Fibroblast of the conjunctiva (primary cell): Measurements from ENCODE around the gene WASF2.
"Not testable (repeated sequence)": the region's sequence is repeated elsewhere in the genome, so short reads cannot be mapped to it uniquely, and the experiment has no call there.

Experiments
- DNase-seq: peaks from one replicate; pipeline ENCODE4 v3.0.0-alpha.2; 2010; ENCODE audit warnings: low read depth

Gene WASF2

DNA sequence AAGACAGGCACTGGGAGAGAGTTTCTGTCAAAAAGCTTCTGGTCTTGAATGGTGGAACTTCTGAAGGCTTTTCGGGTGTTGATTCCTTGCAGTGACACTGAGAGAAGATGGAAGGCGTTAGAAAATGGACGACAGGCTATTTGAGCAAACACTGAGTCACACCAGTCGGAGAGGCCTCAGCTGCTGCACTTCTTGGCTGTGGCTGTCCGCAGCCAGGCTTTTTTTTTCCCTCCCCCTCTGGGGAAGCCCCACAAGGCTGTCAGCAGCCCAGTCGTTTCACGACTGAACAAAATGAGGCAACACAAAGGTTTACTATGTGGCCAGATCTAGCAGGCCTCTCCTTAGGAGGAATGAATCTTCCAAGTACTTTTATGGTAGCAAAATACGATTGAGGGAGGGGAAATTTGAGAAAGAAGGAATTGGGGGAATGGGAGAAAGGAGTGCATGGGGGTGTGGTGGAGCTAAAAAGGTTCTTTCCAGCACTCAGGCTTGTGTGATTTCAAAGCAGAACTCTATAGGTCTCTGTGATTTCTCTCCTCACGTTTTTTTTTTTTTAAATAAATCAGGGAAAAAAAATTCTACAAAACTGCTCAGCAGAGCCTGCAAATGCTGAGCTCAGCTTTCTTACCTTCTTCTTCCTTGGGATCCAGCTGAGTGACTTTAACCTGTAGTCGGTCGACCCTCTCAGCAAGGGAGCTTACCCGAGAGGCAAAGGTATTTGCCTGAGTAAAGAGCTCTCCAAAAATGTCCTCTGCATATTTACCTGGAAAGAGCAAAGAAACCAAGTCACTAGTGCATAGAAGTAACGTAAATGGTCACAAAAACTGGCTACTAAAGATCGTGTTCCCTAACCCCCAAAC is 71.4 kb downstream of the WASF2 start:
- DNase-seq, result peak; percentile 71

DNA sequence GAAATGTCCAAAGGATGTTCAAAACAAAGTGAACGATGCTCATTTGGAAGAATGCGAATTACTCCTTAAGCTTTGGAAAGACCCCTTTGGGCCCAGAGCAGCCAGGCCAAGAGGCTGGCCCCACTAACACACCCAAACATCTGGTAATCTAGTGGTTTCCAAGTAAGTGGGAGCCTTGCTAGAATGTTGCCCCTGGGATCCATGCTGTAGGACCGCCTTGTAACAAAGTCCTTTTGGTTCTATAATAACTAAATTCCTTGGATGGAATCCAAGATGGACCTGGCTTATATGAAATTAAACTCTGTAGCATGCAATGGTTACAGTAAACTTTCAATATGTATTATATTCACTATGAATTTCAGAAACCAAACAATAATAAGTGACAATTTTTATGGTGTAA is 72.3 kb downstream of the WASF2 start:
- no peak for DNase-seq

DNA sequence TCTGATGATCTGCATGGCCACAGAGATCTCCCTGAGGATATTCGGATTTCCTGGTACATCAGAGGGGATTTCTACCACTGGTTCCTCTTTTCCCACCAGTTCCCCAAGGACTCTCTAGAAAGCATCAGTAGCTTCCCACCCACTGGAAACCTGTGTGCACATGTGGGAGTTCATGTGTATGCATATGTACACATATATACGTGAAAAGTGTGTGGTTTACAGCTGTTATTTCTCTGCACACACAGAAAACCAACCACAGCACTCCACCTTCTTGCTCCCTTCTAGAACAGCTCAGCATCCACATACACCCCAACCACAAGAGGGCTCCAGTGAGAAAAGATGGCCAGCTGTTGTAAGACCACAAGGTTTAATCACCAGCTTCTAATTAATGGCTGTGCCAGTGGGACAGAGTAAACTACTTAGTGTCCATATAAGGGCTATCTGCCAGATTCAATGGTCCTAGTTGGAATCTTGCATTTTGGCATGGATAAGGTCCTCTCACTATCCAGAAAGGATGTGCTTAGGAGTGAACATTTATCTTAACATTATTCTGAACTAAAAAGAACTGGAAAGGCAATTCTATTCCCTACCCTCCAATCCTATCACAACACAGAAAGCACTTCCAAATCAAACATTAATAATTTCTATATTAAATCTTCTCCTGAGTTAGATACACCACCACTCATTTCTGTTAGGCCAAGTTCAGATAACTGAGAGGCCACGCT is 73.4 kb downstream of the WASF2 start:
- DNase-seq, result peak; percentile 52

DNA sequence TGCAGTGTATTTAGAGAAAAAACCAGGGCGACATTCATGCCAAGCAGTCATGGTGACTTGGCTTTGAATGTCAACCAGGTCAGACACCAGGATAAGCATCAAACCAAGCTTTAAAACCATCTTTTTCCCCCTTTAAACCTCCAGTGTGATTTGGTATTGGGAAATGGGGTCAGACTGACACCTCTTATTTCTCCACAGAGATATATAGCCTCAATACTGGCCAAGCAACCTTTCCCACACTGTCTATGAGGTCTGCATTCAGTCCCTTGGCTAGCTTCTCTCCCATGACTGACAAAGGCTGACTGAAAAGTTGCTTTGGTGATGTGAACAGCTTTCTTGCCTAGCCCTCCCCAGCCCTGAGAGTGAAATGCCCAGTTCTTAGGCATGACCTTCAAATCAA is 75.9 kb downstream of the WASF2 start:
- no peak for DNase-seq

DNA sequence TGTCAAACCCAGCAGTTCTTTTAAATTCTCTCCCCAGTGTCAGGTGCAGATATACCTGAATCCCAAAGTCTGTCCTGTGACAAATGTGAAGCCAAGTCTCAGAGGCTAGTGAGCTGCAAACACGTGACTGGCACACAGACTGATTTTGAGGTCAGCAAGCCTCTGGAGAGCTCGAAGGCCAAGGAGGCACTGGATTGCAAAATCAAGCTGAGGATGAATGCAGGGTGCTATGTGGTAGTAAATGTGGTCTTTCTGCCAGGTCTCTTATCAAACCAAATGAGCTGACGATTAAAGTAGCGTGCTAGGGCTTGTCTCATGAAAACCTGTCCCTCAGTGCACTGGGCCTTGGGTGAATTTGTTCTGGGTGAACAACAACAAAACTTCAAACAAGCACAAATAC is 77.0 kb downstream of the WASF2 start:
- DNase-seq, result no peak

DNA sequence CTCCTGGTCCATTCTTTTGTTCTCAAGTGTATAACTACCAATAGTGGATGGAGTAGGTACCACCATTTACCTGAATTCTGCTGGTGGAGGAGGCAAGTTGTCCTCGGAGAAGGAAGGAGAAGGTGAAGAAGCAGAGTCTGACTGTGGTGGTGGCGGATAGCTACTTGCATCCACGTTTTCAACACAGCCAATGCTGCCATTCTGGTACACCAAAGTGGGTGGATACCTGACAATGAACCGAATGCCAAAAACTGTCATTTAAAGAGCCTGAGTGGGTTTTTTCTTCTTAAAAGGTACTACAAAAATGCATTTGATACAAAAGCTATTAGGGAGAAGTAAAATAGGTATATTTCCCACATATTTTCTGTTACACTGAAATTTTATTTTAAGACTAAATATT is 77.5 kb downstream of the WASF2 start:
- no peak for DNase-seq

DNA sequence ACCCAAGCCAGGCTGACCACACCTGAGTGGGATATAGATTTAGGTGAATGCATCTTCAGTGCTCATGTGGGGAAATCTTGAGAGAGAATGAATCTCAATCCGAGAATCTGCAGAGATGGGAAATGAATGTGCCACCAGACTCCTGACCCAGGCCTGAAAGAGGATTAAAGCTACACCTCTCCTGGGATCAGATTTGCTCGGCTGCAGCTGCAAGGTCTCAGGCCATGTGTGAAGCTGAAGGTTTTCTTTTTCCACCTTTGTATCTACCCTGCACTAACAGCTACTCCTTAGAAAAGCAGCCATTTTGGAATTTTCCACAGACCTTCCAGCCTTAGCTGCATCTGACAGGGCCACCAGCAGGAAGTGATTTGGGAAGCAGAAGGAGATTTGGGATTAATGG is 79.3 kb downstream of the WASF2 start:
- DNase-seq, result no peak

DNA sequence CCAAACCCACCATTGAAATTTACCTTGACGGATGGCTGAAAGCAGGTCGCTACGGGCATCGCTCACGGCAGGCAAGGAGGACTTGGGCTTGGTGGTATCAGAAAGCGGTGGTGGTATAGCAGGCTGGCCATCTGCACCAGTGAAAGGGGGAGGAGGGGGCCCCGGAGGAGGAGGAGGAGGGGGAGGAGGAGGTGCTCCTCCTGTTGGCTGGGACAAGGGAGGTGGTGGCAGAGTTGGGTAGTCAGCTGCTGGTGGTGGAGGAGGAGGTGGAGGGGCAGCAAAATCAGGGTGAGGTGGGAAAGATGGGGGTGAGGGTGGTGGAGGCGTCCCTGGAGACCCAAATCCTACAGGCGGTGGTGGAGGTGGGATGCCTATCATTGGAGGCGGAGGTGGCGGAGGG is 80.3 kb downstream of the WASF2 start:
- no peak for DNase-seq

DNA sequence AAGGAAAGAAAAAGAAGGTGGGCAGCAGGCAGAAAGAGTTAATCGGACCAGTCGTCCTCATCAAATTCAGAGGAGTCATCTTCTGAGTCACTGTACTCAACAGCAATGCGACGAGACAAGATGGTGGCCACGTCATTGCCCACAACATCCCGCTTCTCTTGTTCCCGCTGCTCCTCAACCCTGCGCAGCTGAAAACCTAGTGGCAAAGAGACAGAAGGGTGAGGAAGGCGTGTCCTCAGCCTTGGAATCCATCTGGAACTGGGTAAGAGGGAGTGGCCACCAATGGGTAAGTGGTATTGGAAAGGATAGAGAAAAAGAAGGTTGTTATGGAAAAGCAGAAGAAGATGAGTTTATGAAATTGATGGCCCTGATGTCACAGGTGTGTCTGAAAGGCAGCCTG is 81.8 kb downstream of the WASF2 start:
- DNase-seq, result no peak

DNA sequence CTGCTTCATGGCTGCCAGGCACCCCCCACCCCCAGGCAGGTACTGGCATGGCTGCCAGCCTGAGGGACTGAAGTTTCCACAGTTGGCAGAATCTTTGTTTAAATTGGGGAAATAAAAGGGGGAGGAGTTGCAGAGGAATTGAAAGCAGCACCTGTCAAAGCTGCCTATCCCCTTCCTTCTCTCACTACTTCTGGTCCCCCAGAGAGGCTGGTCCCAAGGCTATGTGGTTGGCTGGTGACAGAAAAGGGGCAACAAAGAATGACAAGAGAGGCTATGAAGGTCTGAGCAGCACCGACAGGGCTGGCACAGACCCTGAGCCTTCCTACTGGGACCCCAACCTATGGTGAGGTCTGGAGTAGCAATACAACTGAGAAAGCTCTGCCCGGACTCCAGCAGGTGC is 83.2 kb downstream of the WASF2 start:
- not testable (repeated sequence) for DNase-seq

DNA sequence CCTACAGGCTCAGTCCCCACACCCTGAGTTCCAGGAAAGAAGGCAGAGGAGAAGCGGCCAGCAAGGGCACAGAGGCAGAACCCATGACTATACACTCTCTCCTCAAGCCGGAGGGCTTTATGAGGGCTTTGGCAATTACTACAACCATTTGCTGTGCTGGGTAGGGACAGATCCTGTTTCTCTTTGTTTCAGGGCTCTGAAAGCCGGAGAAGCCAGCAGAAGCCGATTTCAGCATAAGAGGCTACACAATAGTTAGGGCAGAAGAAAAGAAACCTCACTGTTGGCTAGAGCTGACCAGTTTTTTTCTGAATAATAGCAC is 83.6 kb downstream of the WASF2 start:
- no peak for DNase-seq

DNA sequence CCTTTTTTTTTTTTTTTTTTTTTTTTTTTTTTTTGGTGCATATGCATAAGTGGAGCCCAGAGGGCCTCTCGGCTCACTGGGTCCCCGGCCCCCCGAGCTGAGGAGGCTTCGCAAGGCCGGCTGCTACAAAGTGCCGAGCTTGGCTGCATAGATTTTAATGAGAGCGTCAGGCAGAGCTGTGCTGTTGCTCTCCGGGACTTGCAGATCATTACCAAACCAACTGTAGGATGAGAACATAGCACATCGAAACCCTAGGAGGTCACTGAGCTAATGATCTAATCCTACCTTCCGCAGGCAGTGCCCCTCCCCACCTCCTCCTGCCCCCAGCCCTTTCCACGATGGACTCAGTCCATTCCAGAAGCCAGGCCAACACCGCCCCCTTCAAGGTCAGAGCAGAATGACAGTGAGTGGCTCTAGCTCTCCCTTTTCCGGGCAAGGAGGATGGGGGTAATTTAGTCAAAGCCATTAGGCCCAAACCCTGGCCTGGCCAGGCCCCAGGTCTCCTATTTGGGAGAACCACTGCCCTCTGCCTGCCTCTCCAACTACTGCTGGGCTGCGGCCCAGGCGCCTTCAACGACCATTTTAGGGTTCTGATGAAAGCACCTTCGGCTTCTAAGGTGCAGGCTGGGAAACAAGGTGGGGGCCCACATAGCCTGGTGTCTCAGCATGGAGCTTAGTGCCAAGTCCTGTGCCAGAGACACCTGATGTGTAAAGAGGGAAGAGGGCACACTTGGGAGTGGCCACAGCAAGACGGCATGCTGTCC is 84.2 kb downstream of the WASF2 start:
- DNase-seq, result not testable (repeated sequence)

DNA sequence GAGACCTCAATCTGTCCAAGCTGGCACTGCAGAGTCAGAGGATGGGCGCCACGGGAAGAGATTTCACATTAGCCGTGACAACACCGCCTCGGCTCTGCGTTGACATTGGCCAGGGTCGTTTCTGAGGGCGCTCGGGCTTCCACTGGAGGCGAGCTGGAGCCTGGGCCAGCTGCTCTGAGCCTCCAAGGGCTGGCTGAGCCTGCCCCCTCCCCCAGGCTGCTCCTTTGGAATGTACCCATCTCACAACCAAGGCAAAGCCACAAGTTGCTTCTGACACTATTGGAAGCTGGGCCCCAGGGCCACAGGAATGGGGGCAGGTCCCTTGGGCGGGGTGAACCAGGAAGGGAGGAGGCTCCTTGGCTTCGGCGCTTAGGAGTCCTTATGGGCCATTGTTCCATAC is 84.9 kb downstream of the WASF2 start:
- DNase-seq, result no peak

DNA sequence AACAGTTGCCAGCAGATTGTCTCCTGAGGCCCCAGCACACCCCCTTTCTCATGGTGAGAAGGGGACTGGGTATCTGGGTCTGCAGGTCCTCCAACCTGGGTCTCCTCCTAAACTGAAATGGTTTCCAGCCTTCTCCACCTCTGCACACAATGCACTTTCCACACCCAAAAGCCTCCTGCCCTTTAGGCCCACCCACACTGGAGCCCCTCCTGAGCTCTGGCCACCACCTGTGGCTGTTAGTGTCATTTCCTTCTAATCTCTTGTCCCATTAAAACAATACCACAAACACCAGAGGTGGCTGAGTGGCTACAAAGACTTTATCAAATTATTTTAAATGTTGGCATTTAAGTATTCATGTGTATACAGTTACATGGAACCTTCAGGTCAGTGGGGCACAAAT is 86.0 kb downstream of the WASF2 start:
- no peak for DNase-seq

DNA sequence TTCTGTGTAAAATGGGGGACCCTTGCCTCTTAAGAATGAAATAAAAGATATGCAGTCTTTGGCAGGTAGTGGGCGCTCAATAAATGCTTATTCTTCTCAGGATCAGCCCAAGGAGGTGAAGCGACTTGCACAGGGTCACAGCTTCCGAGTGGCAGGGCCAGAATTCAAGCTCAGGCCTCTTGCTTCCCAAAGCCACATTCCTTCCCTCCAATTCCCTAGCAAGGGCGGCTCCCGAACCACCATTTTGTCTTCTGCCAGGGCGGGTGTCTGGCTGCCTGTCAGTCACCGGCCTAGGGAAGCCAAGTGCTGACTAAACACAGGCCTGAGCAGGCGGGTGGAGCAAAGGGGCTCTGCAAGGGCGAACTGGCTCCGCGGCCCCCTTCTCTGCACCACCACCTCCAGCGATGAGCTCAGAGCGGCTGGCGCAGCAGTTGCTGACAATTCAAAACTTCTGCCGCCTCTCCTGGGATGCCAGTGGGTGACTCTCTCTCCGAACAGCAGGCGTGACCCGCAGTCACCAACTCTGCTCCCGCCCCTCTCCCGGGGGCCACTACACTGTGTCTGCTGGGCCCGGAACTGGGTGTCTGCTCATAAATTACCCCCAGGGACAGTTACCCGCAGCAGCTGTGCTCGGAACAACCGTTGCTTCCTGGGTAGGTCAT is 86.8 kb downstream of the WASF2 start:
- DNase-seq, result peak; percentile 66

DNA sequence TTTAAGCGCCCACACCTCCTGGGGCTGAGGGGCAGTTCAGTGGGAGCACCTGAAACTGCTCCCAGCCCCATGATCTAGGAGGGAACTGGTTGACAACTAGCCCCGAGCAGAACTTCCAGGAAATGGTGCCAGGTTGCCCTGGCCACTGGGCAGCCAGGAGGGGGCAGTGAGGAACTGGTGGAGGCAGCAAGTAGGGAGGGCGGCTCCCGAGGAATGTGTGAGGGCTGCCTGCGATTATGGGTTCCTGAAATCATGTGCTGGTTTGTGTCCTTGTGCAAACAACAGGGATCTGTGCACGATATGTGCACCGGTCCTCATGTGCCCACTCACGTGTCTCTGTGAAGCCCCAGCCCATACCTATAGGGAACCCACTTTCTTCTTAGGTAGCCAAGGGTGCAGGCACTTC is 87.6 kb downstream of the WASF2 start:
- DNase-seq, result peak; percentile 66

DNA sequence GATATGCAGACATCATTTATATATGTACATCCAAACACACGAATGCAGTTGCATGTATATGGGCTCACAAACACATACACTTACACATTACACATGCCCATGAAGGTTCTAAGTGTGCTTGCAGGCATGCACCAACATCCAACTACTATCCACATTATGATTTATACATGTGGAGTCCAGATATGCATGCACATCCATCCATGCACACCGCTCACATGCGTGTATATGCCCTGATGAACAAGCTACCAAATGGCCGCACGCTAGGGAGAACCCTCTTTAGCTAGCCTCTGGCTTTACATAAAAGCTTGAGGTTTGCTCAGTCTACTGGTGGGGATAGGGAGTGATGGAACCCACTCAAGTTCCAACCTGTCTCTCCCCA is 89.0 kb downstream of the WASF2 start:
- no peak for DNase-seq

DNA sequence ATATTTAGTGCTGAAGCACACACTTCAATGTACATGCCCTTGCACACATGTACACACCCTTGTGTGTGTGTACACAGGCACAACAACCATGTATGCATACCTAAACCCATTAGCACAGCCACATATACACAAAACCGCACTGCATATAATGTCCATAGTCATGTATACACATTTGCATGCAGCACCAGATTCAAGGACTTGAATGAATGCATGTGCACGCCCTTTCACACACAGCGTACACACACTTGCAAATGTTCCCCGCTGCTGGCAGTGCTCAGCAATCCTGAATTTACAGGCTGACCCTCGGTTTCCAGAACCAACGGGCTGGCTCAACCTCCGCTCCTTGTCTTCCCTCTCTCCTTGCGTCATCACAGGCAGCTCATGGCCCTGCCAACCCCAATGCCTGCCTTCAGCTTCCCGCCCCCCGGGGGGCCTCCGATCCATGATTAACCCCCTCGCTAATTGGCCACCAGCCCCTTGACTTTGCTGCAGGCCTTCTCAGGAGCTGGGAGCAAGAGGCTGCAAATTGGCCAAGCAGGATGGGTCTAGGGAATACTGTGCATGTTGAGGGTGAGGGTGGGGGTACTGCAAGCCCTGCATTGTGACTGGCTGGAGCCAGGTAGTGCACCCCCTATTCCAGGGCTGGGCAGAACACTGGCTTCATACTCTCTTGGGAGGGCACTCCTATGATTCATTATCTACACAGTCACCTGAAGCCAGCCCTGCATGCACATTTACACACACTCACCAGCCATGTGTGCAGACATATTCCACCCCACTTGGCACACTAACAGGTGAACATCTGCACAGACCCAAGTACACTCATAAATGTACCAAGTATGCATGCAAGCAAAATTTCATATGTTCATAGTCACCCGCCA is 89.6 kb downstream of the WASF2 start:
- no peak for DNase-seq

DNA sequence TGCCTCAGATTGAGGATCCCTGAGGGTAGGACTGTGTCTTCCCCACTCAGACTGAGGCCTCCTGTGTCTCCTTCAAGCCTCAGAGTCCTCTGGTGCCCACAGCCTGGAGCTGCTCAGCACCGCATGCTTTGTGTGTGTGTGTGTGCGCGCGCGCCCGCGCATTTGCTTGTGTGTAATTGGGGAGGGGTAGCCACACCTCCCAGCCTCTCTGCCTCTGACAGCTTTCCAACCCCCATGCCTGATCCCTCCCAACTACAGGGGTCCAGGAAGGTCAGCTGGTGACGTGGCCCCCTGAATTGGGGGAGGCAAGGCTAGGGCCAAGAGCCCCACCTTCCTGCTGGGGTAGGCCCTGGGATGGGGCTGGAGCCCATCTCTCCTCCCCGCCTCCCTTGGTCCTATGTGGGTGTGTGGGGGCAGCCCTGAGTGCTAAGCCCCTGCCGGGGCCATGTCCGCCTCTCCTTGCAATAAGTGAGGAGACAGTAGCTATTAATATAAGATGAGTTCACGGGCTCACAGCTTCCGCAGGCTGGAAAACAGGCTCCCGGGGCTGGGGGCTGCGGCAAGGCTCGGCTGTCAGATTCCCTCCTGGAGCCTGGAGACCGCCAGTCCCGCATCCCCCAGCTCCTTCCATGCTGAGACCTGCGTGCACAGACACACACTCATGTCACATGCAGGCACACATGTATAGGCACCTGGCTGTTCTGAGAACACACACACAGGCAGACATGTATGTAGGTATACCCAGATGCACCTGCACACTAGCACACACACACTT is 90.5 kb downstream of the WASF2 start:
- DNase-seq, result no peak

DNA sequence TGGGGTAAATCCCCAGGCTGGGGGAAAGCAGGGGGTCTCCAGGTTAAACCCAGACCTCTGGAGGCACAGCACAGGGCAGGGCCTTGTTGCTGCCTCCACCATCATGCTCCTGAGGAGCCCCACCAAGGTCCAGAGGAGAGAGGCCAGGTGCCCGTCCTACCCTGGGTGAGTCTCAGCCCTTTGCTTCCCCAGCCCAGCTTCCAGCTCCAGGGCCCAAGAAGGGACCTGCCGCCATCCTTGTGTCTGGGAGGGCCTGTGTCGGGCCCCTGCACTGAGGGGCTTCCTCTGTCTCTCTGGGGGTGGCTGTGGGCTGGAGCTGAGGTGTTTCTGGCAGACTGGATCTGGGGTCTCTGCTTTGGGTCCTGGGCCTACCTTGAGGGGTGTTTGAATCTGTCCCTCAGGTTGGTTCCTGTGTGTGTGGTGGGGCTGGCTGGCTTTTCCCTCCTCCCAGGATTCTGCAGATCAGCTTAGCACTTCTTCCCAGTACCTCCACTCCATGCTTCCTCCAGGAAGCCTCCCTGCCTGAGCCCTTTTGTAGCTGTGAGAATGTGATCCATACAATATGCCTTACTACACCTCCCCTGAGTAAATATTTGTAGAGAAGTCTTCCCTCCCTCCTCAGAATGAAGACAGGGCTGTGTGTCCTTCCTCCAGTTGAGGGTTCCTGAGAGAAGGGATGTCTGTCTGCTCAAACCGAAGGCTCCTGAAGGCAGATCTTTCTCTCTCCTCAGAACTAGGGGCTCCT is 91.4 kb downstream of the WASF2 start:
- no peak for DNase-seq
